ENCODE measurements around the gene DGCR6L.
"Not testable (repeated sequence)": the region's sequence is repeated elsewhere in the genome, so short reads cannot be mapped to it uniquely, and the experiment has no call there.

GRCh38 chr22:20274374-20274773 is 45.5 kb downstream of the DGCR6L start:
- TF ChIP-seq CTCF (IDR thresholded peaks at IDR 0.05; ENCODE audit: low read depth, low read length, poor library complexity, severe bottlenecking); EZH2phosphoT487 (IDR thresholded peaks at IDR 0.05; ENCODE audit: borderline replicate concordance, low read length): not testable (repeated sequence)

All from DOHH2 (cell line).